ENCODE data around the gene ROR2.

GRCh38 chr9:91927922-91928510, 22.0 kb downstream of the ROR2 start:
- no peak for TF ChIP-seq POLR2A (IDR thresholded peaks at IDR 0.05)
- no peak for TF ChIP-seq POLR2AphosphoS5 (IDR thresholded peaks at IDR 0.05)
- TF ChIP-seq, protein P1, sequence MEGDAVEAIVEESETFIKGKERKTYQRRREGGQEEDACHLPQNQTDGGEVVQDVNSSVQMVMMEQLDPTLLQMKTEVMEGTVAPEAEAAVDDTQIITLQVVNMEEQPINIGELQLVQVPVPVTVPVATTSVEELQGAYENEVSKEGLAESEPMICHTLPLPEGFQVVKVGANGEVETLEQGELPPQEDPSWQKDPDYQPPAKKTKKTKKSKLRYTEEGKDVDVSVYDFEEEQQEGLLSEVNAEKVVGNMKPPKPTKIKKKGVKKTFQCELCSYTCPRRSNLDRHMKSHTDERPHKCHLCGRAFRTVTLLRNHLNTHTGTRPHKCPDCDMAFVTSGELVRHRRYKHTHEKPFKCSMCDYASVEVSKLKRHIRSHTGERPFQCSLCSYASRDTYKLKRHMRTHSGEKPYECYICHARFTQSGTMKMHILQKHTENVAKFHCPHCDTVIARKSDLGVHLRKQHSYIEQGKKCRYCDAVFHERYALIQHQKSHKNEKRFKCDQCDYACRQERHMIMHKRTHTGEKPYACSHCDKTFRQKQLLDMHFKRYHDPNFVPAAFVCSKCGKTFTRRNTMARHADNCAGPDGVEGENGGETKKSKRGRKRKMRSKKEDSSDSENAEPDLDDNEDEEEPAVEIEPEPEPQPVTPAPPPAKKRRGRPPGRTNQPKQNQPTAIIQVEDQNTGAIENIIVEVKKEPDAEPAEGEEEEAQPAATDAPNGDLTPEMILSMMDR (IDR thresholded peaks at IDR 0.05), result no peak
- no peak for TF ChIP-seq EP300 (IDR thresholded peaks at IDR 0.05)
